Ishikawa (cell line): ENCODE results near the gene ARSI.

Experiments used
- CREB1 ChIP-seq: IDR thresholded peaks from 2 replicates; pipeline ENCODE4 v1.6.1; 2012; ENCODE audit warnings: low read depth
- EGR1 ChIP-seq: IDR thresholded peaks from 2 replicates; pipeline ENCODE4 v1.6.1; 2012
- EP300 ChIP-seq: IDR thresholded peaks from 2 replicates; pipeline ENCODE4 v1.6.1; 2012; ENCODE audit warnings: borderline replicate concordance
- FOXM1 ChIP-seq: IDR thresholded peaks from 2 replicates; pipeline ENCODE4 v1.6.1; 2012; ENCODE audit warnings: low read depth, borderline replicate concordance
- MAX ChIP-seq: IDR thresholded peaks from 2 replicates; pipeline ENCODE4 v1.6.1; 2012
- RAD21 ChIP-seq: IDR thresholded peaks from 2 replicates; pipeline ENCODE4 v1.6.1; 2012; ENCODE audit warnings: low read depth
- REST ChIP-seq: IDR thresholded peaks from 2 replicates; pipeline ENCODE4 v1.6.1; 2012; ENCODE audit warnings: low read depth, mild to moderate bottlenecking
- TAF1 ChIP-seq: IDR thresholded peaks from 2 replicates; pipeline ENCODE4 v1.6.1; 2012; ENCODE audit warnings: low read depth, mild to moderate bottlenecking
- TEAD4 ChIP-seq: IDR thresholded peaks from 2 replicates; pipeline ENCODE4 v1.6.1; 2012
- YY1 ChIP-seq: IDR thresholded peaks from 2 replicates; pipeline ENCODE4 v1.6.1; 2012; ENCODE audit warnings: low read depth
- ZBTB7A ChIP-seq: IDR thresholded peaks from 2 replicates; pipeline ENCODE4 v1.6.1; 2012; ENCODE audit warnings: low read depth
- TF ChIP-seq, protein P1 (sequence below): IDR thresholded peaks from 2 replicates; pipeline ENCODE4 v1.6.1; 2012

- TF ChIP-seq MAX (no peak), EP300 (no peak), REST (no peak), CREB1 (no peak), EGR1 (no peak), YY1 (no peak), TAF1 (no peak), ZBTB7A (no peak), FOXM1 (no peak), RAD21 (no peak), TEAD4 (no peak)
- TF ChIP-seq, protein P1, sequence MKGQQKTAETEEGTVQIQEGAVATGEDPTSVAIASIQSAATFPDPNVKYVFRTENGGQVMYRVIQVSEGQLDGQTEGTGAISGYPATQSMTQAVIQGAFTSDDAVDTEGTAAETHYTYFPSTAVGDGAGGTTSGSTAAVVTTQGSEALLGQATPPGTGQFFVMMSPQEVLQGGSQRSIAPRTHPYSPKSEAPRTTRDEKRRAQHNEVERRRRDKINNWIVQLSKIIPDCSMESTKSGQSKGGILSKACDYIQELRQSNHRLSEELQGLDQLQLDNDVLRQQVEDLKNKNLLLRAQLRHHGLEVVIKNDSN = no peak
Measured at GRCh38 chr5:150252489-150252888, 50.2 kb downstream of the ARSI start.
